ENCODE data around the gene ZDHHC21.
"Not testable (repeated sequence)": the region's sequence is repeated elsewhere in the genome, so short reads cannot be mapped to it uniquely, and the experiment has no call there.

Gene ZDHHC21

DNA sequence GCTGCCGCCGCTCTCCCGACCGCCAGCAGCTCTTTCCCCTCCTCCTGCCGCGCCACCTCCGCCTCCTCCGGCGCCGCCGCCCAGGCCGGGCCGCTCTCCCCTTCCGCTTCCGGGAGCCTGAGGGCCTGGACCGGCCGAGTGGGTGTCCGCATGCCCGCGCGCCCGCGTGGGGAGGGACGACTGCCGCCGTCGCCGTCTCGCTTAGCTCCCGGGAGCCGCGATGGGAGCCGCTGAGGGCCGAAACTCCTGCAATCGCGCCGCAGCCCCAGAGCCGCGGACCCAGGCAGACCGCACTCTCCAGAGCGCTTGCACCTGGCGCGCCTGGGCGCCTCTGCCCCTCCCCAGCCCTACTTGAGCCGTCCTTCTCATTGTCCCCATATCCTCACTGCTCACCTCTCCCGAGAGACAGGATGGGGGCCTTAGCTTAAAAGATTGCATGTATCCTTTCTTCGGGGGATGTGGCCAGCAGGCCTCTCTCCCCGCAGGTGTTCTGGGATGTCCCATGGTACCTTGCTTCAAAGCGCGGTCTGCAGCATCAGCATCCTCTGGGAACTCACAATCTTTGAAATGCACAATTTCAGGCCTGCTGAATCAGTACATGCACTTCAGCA is at the start of gene ZDHHC21:
ZDHHC21 (minus strand) TSS at position 182 of the 611 bp plus-strand sequence. CDS start 19,092 bp downstream, outside the sequence.
- peak; percentile 89 for DNase-seq

GRCh38 chr9:14741369-14741768 is 48.1 kb upstream of the ZDHHC21 start:
- DNase-seq: no peak

GRCh38 chr9:14733133-14733532 is 39.9 kb upstream of the ZDHHC21 start:
- DNase-seq: no peak

GRCh38 chr9:14731294-14731981 is 38.2 kb upstream of the ZDHHC21 start:
- no peak for DNase-seq

DNA sequence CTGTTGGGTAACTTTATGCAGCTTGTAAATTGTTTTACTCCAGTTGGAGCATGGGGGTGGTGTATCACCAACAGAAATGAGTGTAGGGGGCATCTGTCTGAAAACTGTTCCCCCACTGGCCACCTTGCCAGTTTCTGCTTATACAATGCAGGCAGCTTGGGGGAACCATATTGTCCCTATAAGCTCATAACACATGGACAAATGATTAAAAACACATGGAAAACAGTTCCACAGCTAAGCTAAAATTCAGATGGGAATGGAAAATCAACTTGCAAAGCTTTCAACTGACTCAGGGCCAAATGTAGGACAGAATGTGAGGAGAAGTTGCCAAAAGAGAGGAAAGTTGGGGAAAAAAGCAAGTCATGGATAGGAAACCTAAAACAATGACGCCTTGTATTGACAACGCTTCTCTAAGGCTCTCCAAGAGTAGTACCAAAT is 37.2 kb upstream of the ZDHHC21 start:
- DNase-seq: no peak

- no peak for DNase-seq
Measured at GRCh38 chr9:14723301-14723700, 30.1 kb upstream of the ZDHHC21 start.

- peak; percentile 82 for DNase-seq
Measured at GRCh38 chr9:14722391-14723035, 29.3 kb upstream of the ZDHHC21 start, which contains the start of gene CER1. Gene CER1 (minus strand): TSS chr9:14722733. CDS start chr9:14722672, 61 bp downstream.

DNA sequence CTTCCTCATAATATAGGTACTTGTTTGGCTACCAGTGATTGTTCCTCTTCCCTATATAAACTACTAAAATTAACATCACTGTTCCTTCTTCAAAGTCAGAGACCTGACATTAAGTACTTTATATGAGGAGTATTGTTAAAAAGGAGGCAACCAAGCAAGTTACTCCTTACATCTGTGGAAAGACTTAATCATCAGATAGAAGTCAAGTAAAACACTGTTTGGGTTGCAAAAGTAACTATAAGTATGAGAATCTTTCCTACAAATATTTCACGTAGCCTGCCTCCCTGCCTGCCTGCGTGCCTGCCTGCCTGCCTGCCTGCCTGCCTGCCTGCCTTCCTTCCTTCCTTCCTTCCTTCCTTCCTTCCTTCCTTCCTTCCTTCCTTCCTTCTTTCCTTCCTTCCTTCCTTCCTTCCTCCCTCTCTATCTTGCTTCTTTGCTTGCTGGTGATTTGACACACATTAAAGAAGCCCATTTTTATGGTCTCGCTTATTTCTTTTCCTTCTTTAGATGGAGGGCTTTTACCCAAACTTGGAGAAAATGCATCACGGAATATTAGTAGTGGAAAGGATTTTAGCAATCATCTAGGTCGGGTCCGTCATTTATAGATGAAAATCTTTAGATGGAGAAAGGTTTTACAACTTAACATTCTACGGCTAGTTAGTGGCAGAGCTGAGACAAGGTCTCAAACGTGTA is 26.1 kb upstream of the ZDHHC21 start:
- DNase-seq: no peak

GRCh38 chr9:14715102-14715501 is 21.9 kb upstream of the ZDHHC21 start:
- no peak for DNase-seq

DNA sequence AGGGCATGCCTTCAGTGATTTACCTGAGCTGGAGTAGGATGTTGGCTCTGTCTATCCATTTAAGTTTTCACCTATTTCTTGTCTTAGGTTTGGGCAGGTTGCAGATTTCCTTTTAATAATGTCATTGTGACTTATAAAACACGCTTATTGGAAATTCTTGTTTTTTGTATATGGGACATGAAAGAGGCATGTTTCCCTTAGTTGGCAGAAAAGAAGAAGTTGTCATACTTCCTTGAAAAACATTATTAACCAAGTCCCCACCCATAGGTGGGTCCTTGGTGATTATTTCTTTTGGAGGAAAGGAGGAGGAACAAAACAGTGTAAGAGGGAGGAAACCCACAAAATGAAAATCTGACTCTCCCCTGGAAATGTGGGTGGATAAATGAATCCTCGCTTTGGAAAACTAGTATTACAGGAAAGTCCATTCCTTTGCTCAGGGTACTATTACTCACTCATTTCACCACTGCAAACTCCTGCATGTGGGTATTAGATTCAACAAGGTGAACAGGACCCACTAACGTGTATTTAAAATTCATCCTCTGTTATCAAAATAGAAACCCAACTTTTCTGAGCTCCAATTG is 20.0 kb upstream of the ZDHHC21 start:
- no peak for DNase-seq

DNA sequence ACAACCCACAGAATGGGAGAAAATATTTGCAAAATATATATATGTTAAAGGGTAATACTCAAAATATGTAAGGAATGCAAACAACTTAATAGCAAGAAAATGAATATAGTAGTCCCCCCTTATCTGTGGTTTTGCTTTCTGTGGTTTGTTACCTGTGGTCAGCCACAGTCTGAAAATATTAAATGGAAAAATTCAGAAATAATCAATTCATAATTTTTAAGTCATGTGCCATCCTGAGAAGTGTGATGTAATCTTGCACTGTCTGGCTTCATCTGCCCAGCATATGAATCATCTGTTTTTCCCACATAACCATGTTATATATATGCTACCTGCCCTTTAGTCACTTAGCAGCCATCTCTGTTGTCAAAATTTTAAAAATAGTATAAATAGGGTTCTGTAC is 17.6 kb upstream of the ZDHHC21 start:
- DNase-seq: no peak

GRCh38 chr9:14706530-14707140 is 13.4 kb upstream of the ZDHHC21 start:
- DNase-seq: no peak

- DNase-seq: no peak
Measured at GRCh38 chr9:14705079-14705478, 11.8 kb upstream of the ZDHHC21 start.

- no peak for DNase-seq
Measured at GRCh38 chr9:14704281-14704680, 11.0 kb upstream of the ZDHHC21 start.

GRCh38 chr9:14702200-14702720 is 9.0 kb upstream of the ZDHHC21 start:
- DNase-seq: no peak

DNA sequence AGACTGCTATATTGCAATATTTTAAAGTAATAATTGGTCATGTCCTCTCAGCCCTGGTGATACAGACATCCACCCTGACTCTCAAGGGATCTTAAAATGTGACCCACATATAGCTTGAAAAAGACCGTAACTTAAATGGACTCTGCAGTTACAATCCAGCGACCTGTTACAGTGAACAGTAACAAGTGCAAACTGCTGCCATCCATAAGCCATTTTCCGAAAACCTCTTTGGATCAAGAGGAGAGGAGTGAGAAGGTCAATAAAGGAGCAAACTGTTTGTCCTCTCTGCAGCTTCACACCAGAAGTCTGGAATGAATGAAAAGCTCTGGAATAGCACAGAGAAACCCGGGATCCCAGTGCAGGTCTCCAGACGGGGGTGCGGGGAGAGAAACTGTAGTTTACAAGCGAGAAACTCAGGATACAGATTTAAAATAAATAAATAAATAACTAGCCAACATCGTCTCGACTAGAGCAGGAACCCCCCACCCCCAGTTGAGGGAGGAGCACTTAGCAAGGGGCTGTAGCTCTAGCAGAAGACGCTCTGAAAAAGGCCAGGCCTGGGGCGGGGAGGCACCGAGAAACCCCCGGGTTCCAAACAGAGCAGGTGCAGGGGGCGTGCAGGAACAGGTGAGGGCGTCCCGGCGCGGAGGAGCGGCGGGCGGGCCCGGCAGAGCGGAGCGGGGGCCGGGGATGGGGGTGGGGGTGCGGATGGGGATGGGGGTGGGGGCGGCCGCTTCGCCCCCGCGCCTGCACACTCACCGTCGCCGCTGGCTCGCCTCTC is 572 bp downstream of the ZDHHC21 start:
- DNase-seq: peak; percentile 65

- DNase-seq: no peak
Measured at GRCh38 chr9:14690948-14691730, 2.1 kb downstream of the ZDHHC21 start.

DNA sequence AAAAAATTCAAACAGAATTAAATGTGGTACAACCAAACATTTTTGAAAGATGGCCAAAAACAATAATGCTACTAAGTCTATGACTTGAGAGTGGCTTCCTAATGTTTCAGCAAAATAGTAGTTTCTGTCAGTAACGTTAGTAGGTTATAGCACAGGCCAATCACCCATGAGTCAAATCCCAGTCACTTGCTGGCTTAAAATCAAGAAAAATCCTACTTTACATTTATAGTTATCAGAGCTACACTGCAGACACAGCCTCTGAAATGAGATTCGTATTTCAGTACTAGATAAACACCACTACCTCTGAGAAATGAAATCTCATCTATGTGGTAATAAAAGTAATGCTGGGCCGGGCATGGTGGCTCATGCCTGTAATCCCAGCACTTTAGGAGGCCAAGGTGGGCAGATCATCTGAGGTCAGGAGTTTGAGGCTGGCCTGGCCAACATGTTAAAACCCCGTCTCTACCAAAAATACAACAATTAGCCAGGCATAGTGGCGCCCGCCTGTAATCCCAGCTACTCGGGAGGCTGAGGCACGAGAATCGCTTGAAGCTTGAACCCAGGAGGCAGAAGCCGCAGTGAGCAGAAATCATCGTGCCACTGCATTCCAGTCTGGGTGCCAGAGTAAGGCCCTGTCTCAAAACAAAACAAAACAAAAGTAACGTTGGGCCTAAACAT is 6.1 kb downstream of the ZDHHC21 start:
- no peak for DNase-seq

DNA sequence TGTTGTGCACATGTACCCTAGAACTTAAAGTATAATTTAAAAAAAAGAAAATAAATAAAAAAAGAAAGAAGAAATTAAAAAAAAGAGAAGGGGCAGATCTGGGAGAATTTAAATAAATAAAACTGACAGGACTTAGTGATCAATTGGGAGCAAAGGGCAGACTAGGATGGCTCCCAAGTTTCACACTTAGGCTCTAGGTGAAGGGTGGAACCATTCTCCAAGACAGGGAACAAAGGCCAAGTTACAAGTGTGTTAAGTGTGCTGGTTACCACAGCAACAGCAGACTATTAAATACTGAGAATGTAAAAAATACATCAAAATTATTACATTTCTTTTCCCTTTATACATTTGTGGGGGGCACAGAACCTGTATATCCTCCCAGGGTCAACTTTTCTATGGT is 7.1 kb downstream of the ZDHHC21 start:
- no peak for DNase-seq

GRCh38 chr9:14682616-14683015 is 10.6 kb downstream of the ZDHHC21 start:
- DNase-seq: not testable (repeated sequence)
